ENCODE measurements around the gene DNAJC28.

DNA sequence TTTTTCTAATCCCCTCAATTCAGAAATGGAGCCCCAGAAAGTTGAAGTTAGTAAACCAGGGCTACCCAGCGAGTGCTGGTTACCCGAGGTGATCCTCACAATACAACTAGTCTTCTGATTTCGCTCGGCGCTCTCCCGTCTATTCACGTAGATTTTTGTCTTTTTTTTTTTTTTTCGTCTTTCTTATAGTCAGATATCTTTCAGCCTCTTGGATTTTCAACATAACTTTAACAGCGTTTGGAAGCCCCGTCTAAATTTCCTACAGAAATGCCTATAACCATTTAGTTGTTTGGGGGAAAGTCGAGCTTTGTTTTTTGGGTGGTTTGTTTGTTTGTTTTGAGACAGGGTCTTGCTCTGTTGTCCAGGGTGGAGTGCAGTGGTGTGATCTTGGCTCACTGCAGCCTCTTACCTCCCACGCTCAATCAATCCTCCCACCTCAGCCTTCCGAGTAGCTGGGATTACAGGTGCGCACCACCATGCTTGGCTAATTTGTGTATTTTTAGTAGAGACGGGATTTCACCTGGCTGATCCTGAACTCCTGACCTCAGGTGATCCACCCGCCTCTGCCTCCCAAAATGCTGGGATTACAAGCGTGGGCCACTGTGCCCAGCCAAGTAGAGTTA is 10.9 kb downstream of the DNAJC28 start:
- TF ChIP-seq, protein P1, sequence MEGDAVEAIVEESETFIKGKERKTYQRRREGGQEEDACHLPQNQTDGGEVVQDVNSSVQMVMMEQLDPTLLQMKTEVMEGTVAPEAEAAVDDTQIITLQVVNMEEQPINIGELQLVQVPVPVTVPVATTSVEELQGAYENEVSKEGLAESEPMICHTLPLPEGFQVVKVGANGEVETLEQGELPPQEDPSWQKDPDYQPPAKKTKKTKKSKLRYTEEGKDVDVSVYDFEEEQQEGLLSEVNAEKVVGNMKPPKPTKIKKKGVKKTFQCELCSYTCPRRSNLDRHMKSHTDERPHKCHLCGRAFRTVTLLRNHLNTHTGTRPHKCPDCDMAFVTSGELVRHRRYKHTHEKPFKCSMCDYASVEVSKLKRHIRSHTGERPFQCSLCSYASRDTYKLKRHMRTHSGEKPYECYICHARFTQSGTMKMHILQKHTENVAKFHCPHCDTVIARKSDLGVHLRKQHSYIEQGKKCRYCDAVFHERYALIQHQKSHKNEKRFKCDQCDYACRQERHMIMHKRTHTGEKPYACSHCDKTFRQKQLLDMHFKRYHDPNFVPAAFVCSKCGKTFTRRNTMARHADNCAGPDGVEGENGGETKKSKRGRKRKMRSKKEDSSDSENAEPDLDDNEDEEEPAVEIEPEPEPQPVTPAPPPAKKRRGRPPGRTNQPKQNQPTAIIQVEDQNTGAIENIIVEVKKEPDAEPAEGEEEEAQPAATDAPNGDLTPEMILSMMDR (IDR thresholded peaks at IDR 0.05) = no peak
- TF ChIP-seq EP300 (IDR thresholded peaks at IDR 0.05) = no peak
